Adrenal gland (tissue), 5 donors: ENCODE data around the gene MYCL.

ENCODE experiments used
- POLR2A ChIP-seq, 2 donors: fragments of 450-650 bp; IDR thresholded peaks; one replicate each; pipeline ENCODE4 v1.6.1; 2017; ENCODE audit warnings: antibody characterized with exemption in 2 of 2, mild to moderate bottlenecking in 2 of 2, moderate library complexity in 1 of 2
- TF ChIP-seq, protein P1 (sequence below), 6 experiments: fragments of 450-650 bp in 4 of 6; fragments of 200-600 bp in 2 of 6; sonication (generic) in 1 of 6; IDR thresholded peaks; 1 replicate in 5 of 6; 2 replicates in 1 of 6; pipeline versions ENCODE4 v1.5.1 to v1.8.0; 2016 to 2021; ENCODE audit warnings: antibody characterized with exemption in 6 of 6, mild to moderate bottlenecking in 2 of 6, moderate library complexity in 1 of 6
- donor health status: DM: no; HTN: no; CAD: no.

DNA sequence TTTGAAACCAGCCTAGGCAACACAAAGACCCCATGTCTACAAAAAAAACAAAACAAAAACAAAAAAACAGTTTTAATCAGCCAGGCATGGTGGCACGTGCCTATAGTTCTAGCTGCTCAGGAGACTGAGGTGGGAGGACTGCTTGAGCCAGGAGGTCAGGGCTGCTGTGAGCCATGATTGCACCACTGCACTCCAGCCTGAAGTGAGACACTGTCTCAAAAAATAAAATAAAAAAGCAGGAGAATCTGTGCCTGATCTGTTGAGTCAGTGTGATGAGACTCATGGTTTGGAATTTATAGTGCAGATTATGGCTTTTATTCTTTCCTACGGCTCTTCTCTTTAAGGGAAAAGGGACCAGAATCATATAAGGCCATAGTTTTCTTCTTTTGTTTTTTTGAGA is 35.0 kb downstream of the MYCL start:
- TF ChIP-seq POLR2A (IDR thresholded peaks at IDR 0.05): no peak
- TF ChIP-seq, protein P1, sequence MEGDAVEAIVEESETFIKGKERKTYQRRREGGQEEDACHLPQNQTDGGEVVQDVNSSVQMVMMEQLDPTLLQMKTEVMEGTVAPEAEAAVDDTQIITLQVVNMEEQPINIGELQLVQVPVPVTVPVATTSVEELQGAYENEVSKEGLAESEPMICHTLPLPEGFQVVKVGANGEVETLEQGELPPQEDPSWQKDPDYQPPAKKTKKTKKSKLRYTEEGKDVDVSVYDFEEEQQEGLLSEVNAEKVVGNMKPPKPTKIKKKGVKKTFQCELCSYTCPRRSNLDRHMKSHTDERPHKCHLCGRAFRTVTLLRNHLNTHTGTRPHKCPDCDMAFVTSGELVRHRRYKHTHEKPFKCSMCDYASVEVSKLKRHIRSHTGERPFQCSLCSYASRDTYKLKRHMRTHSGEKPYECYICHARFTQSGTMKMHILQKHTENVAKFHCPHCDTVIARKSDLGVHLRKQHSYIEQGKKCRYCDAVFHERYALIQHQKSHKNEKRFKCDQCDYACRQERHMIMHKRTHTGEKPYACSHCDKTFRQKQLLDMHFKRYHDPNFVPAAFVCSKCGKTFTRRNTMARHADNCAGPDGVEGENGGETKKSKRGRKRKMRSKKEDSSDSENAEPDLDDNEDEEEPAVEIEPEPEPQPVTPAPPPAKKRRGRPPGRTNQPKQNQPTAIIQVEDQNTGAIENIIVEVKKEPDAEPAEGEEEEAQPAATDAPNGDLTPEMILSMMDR (IDR thresholded peaks at IDR 0.05): no peak
